Breast epithelium (tissue), 3 donors: Measurements from ENCODE around the gene CTTNBP2.

Experiments used
- CTCF ChIP-seq, 3 donors: fragments of 450-650 bp; IDR thresholded peaks; one replicate each; pipeline ENCODE4 v1.5.1; 2016 to 2017; ENCODE audit warnings: antibody characterized with exemption in 3 of 3, mild to moderate bottlenecking in 3 of 3, moderate library complexity in 3 of 3
- POLR2A ChIP-seq: fragments of 450-650 bp; IDR thresholded peaks from one replicate; pipeline ENCODE4 v1.6.1; 2016; ENCODE audit warnings: antibody characterized with exemption, mild to moderate bottlenecking, moderate library complexity
- POLR2AphosphoS5 ChIP-seq, 3 donors: sonication (generic); formaldehyde crosslinking; IDR thresholded peaks; one replicate each; pipeline ENCODE4 v1.6.1; 2017; ENCODE audit warnings: antibody characterized with exemption in 3 of 3

- TF ChIP-seq POLR2AphosphoS5 (IDR thresholded peaks at IDR 0.05), result no peak
- TF ChIP-seq CTCF (IDR thresholded peaks at IDR 0.05), result no peak
- TF ChIP-seq POLR2A, result no peak
Observed at GRCh38 chr7:117844678-117845077, 28.6 kb downstream of the CTTNBP2 start.
